MM.1S (cell line): ENCODE measurements around the gene CCDC69.

ENCODE experiments used
- EZH2 ChIP-seq: fragments of 300-600 bp; sonication (generic); optimal IDR thresholded peaks from 2 replicates; pipeline ENCODE3; 2017; ENCODE audit warnings: low read depth, mild to moderate bottlenecking, antibody characterized with exemption, low read length, mixed read lengths
- TF ChIP-seq, protein P1 (sequence below): fragments of 300-600 bp; sonication (generic); IDR thresholded peaks from 2 replicates; pipeline ENCODE4 v1.5.1; 2016; ENCODE audit warnings: antibody characterized with exemption, low read length, mixed read lengths

DNA sequence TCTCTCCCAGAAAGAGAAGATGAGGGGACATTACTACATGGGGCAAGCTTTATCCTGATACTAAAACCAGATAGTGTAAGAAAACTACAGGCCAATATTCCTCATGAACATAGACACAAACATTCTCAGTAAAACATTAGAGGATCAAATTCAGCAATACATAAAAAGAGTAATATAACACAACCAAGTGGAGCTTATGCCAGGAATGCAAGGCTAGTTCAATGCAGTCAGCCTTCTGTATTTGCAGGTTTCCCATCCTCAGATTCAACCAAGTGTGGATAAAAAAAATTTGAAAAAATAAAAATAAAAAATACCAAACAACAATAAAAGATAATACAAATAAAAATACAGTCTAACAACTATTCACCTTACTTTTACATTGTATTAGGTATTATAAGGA is 31.3 kb downstream of the CCDC69 start:
- TF ChIP-seq EZH2 = no peak
- TF ChIP-seq, protein P1, sequence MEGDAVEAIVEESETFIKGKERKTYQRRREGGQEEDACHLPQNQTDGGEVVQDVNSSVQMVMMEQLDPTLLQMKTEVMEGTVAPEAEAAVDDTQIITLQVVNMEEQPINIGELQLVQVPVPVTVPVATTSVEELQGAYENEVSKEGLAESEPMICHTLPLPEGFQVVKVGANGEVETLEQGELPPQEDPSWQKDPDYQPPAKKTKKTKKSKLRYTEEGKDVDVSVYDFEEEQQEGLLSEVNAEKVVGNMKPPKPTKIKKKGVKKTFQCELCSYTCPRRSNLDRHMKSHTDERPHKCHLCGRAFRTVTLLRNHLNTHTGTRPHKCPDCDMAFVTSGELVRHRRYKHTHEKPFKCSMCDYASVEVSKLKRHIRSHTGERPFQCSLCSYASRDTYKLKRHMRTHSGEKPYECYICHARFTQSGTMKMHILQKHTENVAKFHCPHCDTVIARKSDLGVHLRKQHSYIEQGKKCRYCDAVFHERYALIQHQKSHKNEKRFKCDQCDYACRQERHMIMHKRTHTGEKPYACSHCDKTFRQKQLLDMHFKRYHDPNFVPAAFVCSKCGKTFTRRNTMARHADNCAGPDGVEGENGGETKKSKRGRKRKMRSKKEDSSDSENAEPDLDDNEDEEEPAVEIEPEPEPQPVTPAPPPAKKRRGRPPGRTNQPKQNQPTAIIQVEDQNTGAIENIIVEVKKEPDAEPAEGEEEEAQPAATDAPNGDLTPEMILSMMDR = no peak
